ENCODE results near the gene ETFDH.
"Not testable (repeated sequence)": the region's sequence is repeated elsewhere in the genome, so short reads cannot be mapped to it uniquely, and the experiment has no call there.

ETFDH gene

GRCh38 chr4:158649111-158649680 lies 22.9 kb upstream of the ETFDH start:
- H3K4me3 ChIP-seq (ENCODE audit: low read depth, low read length), result no peak overlapping the region
- TF ChIP-seq CTCF (IDR thresholded peaks at IDR 0.05; ENCODE audit: low read depth, low read length), result no peak

- peak overlapping the region; percentile 48 for H3K4me3 ChIP-seq (ENCODE audit: low read depth, low read length)
These were observed 19.2 kb upstream of the ETFDH start for GRCh38 chr4:158652920-158653319.

GRCh38 chr4:158656439-158656838 lies 15.7 kb upstream of the ETFDH start:
- TF ChIP-seq CTCF (IDR thresholded peaks at IDR 0.05; ENCODE audit: low read depth, low read length), result no peak
- no peak overlapping the region for H3K4me3 ChIP-seq (ENCODE audit: low read depth, low read length)

More at GRCh38 chr4:158652920-158653319, 19.2 kb upstream of the ETFDH start:
- no peak for TF ChIP-seq CTCF (IDR thresholded peaks at IDR 0.05; ENCODE audit: low read depth, low read length)

- no peak overlapping the region for H3K4me3 ChIP-seq (ENCODE audit: low read depth, low read length)
- no peak for TF ChIP-seq CTCF (IDR thresholded peaks at IDR 0.05; ENCODE audit: low read depth, low read length)
These were observed 14.8 kb upstream of the ETFDH start for GRCh38 chr4:158657291-158657690.

GRCh38 chr4:158663255-158663654 lies 8.8 kb upstream of the ETFDH start:
- H3K4me3 ChIP-seq (ENCODE audit: low read depth, low read length), result not testable (repeated sequence)

- H3K4me3 ChIP-seq (ENCODE audit: low read depth, low read length), result not testable (repeated sequence)
These were observed 8.1 kb upstream of the ETFDH start for GRCh38 chr4:158663707-158664625.

GRCh38 chr4:158664806-158665205 lies 7.3 kb upstream of the ETFDH start:
- no peak overlapping the region for H3K4me3 ChIP-seq (ENCODE audit: low read depth, low read length)
- TF ChIP-seq CTCF (IDR thresholded peaks at IDR 0.05; ENCODE audit: low read depth, low read length), result no peak

- no peak for TF ChIP-seq CTCF (IDR thresholded peaks at IDR 0.05; ENCODE audit: low read depth, low read length)
These were observed 5.2 kb upstream of the ETFDH start for GRCh38 chr4:158666892-158667291.

More at GRCh38 chr4:158666892-158667291, 5.2 kb upstream of the ETFDH start:
- H3K4me3 ChIP-seq (ENCODE audit: low read depth, low read length), result no peak overlapping the region

Measured in WI38 (cell line).